SK-N-MC (cell line): ENCODE measurements around the gene MYCBP2.
A peak's percentile ranks its signal among the peaks of the same experiment; 100 is the strongest.

ENCODE experiments used
- DNase-seq: peaks from one replicate; pipeline ENCODE4 v3.0.0-alpha.2; 2011; ENCODE audit warnings: low read depth, low spot score
- H3K27ac ChIP-seq: fragments of 200-600 bp; sonication (generic); 2 replicates; pipeline ENCODE4 v1.5.1; 2016; ENCODE audit warnings: mixed run types
- H3K36me3 ChIP-seq: fragments of 200-600 bp; sonication (generic); 2 replicates; pipeline ENCODE4 v1.6.1; 2017; ENCODE audit warnings: antibody characterized with exemption, low read length, mixed read lengths; ENCODE audit not compliant: insufficient read depth
- H3K4me3 ChIP-seq: fragments of 200-600 bp; sonication (generic); 2 replicates; pipeline ENCODE4 v1.5.1; 2016
- H3K9ac ChIP-seq: fragments of 200-600 bp; sonication (generic); 2 replicates; pipeline ENCODE4 v1.8.0; 2017; ENCODE audit warnings: mixed run types, mixed read lengths; ENCODE audit not compliant: insufficient read length
- H3K9me3 ChIP-seq: fragments of 200-600 bp; sonication (generic); 2 replicates; pipeline ENCODE4 v1.6.1; 2017; ENCODE audit warnings: low read depth, mild to moderate bottlenecking, antibody characterized with exemption, low read length, moderate library complexity, mixed read lengths
- EZH2 ChIP-seq: fragments of 200-600 bp; sonication (generic); IDR thresholded peaks from one replicate; pipeline ENCODE4 v1.6.1; 2017; ENCODE audit warnings: antibody characterized with exemption
- FOXP2 ChIP-seq: optimal IDR thresholded peaks from 2 replicates; pipeline ENCODE3; 2011; ENCODE audit warnings: mild to moderate bottlenecking, moderate library complexity; ENCODE audit not compliant: insufficient read depth; ENCODE audit errors: extremely low read length, control extremely low read depth
- POLR2AphosphoS5 ChIP-seq: IDR thresholded peaks from 2 replicates; pipeline ENCODE4 v1.6.1; 2012; ENCODE audit warnings: mild to moderate bottlenecking, low read depth, low read length, borderline replicate concordance

The MYCBP2 gene

DNA sequence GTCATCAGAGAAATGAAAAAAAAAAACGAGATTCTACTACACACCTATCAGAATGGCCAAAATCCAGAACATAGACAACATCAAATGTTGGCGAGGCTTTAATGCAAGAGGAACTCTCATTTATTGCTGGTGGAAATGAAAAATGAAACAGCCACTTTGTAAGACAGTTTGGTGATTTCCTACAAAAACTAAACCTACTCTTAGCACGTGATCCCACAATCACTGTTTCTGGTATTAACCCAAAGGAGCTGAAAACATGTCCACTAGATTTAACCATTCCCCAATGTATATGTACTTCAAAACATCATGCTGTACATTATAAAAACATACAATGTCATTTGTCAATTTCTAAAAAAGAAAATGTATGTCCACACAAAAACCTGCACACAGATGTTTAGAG, 13.0 kb downstream of the MYCBP2 start:
- H3K27ac ChIP-seq = no peak overlapping the region
- no peak for DNase-seq
- no peak overlapping the region for H3K9ac ChIP-seq
- H3K36me3 ChIP-seq = no peaks in the 10 kb centered on the region; the same call in 1 of the 2 replicates
- no peak overlapping the region for H3K4me3 ChIP-seq
- TF ChIP-seq FOXP2 = no peak
- no peak for TF ChIP-seq POLR2AphosphoS5
- TF ChIP-seq EZH2 = no peak
- no peaks in the 10 kb centered on the region for H3K9me3 ChIP-seq

DNA sequence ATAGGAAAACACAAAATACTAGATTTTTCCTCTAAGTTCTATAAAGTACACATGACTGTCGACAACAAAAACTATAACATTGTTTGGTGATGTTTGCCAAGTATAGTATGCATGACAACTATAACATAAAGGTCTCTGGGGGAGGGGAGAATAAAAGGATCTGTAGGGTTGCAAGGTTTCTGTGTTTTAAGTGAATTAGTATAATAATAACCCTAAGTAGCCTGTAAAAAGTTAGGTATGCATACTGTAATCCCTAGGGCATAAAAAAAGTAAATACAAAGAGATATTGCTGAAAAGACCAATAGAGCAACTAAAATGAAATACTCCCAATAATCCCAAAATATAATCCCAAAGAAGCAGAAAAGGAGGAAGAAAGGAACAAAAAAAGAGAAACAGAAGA, 14.6 kb downstream of the MYCBP2 start:
- TF ChIP-seq POLR2AphosphoS5 (no peak), EZH2 (no peak), FOXP2 (no peak)
- no peaks in the 10 kb centered on the region for H3K9me3 ChIP-seq
- H3K27ac ChIP-seq = no peak overlapping the region
- no peak for DNase-seq
- no peak overlapping the region for H3K4me3 ChIP-seq
- H3K9ac ChIP-seq = no peak overlapping the region
- no peaks in the 10 kb centered on the region; the same call in 1 of the 2 replicates for H3K36me3 ChIP-seq

DNA sequence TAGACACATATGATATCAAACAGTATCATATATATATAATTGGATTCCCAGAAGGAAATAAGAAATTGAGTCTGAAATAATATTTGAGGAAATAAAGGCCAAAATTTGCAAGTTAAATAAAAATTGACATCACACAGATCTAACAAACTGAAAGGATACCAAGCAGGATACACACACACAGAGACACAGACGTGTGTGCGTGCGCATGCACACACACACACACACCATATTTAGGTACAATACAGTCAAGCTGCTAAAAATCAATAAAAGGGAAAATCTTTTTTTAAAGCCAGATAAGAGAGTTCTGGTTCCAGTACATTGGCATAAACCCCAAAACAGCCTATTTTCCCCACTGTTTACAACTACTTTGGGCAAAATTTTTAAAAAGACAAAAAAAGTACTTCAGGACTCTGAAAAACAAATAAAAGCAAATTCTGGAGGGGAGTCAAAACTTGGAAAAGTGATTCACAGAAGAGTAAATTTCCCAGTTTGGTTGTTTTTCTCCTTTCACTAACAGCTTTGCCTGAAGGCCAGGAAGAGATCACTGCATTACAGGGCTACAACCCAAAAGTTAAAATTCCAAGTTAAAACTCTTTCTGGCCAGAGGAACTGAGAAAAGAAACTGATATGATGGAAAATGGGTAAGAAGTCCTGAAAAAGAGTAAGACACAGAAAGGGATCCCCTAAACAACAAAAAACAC, 16.2 kb downstream of the MYCBP2 start:
- DNase-seq = no peak
- TF ChIP-seq POLR2AphosphoS5 (no peak), EZH2 (no peak), FOXP2 (no peak)
- peak overlapping the region; percentile 49 for H3K27ac ChIP-seq
- no peaks in the 10 kb centered on the region for H3K36me3 ChIP-seq
- H3K9ac ChIP-seq = no peak overlapping the region
- no peaks in the 10 kb centered on the region for H3K9me3 ChIP-seq
- H3K4me3 ChIP-seq = 0 out of 2 replicates have a peak overlapping the region, but pooled peaks have one; percentile 2

DNA sequence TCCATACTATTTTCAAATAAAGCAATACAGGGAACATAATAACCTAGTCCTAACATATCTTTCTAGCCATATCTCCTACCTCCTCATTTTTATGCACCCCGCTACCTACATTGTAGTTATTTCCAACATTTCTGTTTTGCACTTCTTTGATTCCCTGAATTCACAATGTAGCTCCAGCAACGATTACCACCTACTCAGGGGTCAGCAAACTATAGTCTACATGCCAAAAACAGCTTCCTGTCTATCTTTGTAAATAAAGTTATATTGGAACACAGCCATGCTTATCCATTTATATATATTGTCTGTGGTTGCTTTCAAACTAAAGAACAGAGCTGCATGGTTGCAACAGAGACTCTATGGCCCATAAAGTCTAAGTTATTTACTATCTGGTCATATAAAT, 16.7 kb downstream of the MYCBP2 start:
- Histone ChIP-seq H3K27ac (no peak overlapping the region), H3K36me3 (no peaks in the 10 kb centered on the region), H3K4me3 (no peak overlapping the region), H3K9ac (no peak overlapping the region), H3K9me3 (no peaks in the 10 kb centered on the region)
- no peak for TF ChIP-seq EZH2
- no peak for TF ChIP-seq FOXP2
- TF ChIP-seq POLR2AphosphoS5 = no peak
- no peak for DNase-seq

DNA sequence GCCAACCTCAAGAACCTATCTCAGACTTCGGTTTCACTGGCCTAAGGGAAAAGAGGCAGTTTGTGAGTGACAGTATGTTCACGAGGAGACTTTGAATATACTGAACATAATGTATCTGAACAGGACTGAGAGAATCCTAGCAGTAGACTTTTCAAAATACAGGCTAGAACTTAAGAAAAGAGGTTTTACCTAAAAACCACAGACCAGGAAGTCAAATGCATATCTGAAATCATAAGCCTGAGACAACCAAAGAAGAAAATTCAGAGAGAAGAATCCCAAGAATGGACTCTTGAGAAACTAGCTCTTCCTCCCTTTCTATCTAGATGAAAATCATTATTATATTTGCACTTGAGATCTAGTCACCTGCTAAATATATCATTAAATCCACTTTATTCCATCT, 17.6 kb downstream of the MYCBP2 start:
- Histone ChIP-seq H3K9ac (no peak overlapping the region), H3K9me3 (no peaks in the 10 kb centered on the region), H3K36me3 (no peaks in the 10 kb centered on the region), H3K4me3 (no peak overlapping the region), H3K27ac (no peak overlapping the region)
- no peak for TF ChIP-seq POLR2AphosphoS5
- no peak for TF ChIP-seq FOXP2
- no peak for TF ChIP-seq EZH2
- no peak for DNase-seq

DNA sequence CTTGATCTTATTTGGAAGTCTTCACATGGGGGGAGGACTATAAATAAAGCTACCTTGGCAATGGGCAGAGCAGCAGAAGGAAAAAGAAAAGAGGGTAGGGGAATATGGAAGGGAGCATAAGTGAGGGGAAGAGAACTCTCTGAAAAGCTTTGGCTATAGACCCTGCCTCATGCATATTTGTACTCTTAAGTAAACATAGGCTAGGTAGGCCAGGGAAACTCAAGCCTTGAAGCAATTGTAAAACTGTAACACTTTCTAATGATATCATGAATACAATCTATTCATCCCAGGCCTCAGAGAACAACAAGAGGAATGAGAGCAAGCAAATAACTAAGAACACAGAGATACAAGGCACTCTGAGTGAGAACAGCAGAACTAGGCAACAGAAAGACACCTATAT, 20.4 kb downstream of the MYCBP2 start:
- DNase-seq = no peak
- no peaks in the 10 kb centered on the region for H3K9me3 ChIP-seq
- peak overlapping the region; percentile 75 for H3K27ac ChIP-seq
- H3K9ac ChIP-seq = no peak overlapping the region
- no peaks in the 10 kb centered on the region for H3K36me3 ChIP-seq
- no peak for TF ChIP-seq FOXP2
- no peak for TF ChIP-seq POLR2AphosphoS5
- no peak for TF ChIP-seq EZH2
- no peak overlapping the region for H3K4me3 ChIP-seq

DNA sequence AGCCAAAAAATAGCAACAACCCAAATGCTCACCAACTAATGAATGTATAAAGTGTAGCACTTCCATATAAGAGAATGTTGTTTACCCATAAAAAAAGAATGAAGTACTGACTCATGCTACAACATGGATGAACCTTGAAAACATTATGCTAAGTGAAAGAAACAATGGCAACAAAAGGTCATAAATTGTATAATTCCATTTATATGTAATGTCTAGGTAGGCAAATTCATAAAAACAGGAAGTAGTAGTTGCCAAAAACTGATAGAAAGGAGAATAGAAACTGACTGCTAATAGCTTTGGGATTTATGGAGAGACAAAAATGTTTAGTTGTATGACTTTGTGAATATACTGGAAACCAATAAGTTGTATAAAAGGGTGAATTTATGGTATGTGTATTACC, 21.6 kb downstream of the MYCBP2 start:
- no peaks in the 10 kb centered on the region for H3K36me3 ChIP-seq
- H3K9me3 ChIP-seq = no peaks in the 10 kb centered on the region
- TF ChIP-seq POLR2AphosphoS5 (no peak), EZH2 (no peak), FOXP2 (no peak)
- no peak overlapping the region for H3K4me3 ChIP-seq
- peak overlapping the region; percentile 48; the same call in 1 of the 2 replicates for H3K27ac ChIP-seq
- no peak overlapping the region for H3K9ac ChIP-seq
- DNase-seq = no peak

DNA sequence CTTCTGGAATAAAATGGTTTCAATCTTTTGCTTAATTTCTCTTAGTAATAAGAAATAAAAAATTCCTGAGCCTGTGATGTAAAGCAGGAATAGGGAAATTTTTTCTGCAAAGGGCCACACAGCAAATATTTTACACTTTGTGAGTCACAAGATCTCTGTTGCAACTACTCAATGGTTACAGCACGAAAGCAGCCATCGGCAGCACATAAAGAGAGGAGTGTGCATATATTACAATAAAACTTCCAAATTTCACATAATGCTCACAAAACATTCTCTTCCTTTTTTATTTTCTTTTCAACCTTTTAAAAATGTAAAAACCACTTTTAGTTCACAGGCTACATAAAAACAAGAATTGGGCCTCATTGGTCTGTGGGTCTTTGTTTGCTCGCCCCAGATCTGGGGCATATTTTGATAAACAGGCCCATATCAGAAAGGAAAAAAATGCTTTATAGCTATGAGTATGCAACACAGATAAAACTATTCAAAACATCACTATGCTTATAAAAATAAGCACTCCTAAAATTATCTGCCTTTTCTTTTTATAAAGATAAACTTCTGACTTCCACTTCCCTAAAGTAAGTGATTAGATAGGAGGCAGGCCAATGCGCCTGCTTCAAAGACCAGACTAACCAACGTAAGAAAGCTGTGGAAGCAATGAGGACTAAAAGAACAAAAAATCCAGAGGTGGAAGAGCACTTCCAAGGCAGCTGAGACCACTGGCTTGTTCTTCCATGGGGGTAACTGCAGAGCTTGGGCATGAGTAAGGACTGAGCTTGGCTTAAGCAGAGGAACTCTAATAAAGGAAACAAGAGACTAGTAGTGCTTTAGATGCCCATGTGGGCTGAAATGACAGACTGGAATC, 26.5 kb downstream of the MYCBP2 start:
- peak overlapping the region; percentile 66 for H3K4me3 ChIP-seq

More for the DNA sequence above, 26.5 kb downstream of the MYCBP2 start:
- no peak for DNase-seq
- Histone ChIP-seq H3K9ac (peak overlapping the region; percentile 73), H3K27ac (peak overlapping the region; percentile 86), H3K36me3 (peaks cover 8% of the 10 kb centered on the region), H3K9me3 (no peaks in the 10 kb centered on the region)
- TF ChIP-seq POLR2AphosphoS5 = no peak
- TF ChIP-seq FOXP2 = no peak
- TF ChIP-seq EZH2 = no peak
